M059J (cell line): ENCODE results near the gene XYLT1. TPM values are rescaled to one million over a fixed set of nuclear protein-coding genes. Genes with fewer than 3 reads are reported as not detected.
A peak's percentile ranks its signal among the peaks of the same experiment; 100 is the strongest.
"Not testable (repeated sequence)": the region's sequence is repeated elsewhere in the genome, so short reads cannot be mapped to it uniquely, and the experiment has no call there.

Experiments used
- DNase-seq: peaks from one replicate; pipeline ENCODE4 v3.0.0-alpha.2; 2012; ENCODE audit warnings: low read depth
- total RNA-seq: library from RNA; depleted of rRNA; stranded (reverse); fragments of >200 nt; shearing (Covaris generic); gene quantifications from 2 replicates; pipeline ENCODE4 v1.2.3, GENCODE V29; 2014; rRNA removed

Gene XYLT1, protein sequence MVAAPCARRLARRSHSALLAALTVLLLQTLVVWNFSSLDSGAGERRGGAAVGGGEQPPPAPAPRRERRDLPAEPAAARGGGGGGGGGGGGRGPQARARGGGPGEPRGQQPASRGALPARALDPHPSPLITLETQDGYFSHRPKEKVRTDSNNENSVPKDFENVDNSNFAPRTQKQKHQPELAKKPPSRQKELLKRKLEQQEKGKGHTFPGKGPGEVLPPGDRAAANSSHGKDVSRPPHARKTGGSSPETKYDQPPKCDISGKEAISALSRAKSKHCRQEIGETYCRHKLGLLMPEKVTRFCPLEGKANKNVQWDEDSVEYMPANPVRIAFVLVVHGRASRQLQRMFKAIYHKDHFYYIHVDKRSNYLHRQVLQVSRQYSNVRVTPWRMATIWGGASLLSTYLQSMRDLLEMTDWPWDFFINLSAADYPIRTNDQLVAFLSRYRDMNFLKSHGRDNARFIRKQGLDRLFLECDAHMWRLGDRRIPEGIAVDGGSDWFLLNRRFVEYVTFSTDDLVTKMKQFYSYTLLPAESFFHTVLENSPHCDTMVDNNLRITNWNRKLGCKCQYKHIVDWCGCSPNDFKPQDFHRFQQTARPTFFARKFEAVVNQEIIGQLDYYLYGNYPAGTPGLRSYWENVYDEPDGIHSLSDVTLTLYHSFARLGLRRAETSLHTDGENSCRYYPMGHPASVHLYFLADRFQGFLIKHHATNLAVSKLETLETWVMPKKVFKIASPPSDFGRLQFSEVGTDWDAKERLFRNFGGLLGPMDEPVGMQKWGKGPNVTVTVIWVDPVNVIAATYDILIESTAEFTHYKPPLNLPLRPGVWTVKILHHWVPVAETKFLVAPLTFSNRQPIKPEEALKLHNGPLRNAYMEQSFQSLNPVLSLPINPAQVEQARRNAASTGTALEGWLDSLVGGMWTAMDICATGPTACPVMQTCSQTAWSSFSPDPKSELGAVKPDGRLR
- 6.3 and 10.3 TPM in 2 replicates for total RNA-seq

- peak; percentile 89 for DNase-seq
These were observed at the start of gene XYLT1 for GRCh38 chr16:17470908-17471718. TSS of gene XYLT1 (minus strand) at chr16:17470960. CDS start at chr16:17470796, 164 bp downstream.

- DNase-seq: no peak
These were observed 49.4 kb upstream of the XYLT1 start for GRCh38 chr16:17520111-17520510.

DNA sequence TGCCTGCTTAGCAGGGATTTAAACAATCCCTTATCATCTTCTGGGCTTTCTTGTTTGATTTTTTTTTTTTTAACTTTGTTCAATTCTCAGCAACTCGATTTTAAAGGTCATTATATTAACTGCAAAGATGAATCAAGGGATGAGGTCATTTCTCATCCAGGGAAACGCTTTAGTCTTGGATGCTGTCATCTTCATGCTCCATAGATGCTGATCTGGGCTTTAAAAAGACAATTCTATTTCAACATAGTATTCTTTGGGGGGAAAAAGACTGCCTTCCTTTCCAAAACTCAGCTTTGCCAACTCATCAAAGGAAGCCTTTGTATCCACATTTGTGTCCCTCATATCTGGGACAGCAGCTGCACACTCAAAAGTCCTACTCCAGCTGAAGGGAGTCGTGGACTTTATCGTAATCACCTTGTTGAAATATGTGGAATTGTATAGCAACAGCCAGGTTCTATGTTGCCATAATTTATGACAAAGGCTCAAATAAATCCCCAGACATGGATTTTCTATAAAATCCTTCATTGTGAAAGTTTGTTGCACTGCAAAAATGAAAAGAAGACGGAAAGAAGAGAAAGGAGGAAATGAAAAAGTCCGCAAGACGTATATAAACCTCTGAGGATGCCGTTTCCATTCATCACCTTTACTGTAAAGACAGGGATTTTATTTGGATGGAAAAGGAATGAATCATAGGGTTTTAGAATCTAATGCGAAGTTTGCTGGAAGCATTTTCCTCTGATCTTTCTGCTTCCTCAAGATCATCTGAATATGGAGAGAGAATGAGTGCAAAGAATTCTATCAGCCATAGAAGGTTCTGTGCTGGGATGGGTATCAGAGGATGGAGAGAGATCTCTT is 48.6 kb upstream of the XYLT1 start:
- peak; percentile 78 for DNase-seq

DNA sequence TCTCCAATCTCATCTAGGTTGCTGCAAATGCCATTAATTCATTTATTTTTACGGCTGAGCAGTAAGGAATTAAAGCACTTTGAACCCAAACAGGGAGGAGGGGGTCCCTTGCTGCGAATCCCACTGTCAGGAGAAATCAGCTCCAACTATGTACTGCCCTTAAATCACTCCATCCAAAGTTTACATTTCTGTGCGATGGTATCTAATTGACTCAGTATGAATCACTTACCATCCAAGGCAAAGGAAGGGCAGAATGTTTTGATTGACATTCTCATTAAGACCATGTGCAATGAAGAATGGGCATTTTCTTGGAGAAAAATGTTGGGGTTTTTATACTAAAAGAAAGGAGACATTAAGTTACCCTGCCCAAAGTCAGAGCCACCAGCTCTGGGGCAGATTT is 47.7 kb upstream of the XYLT1 start:
- peak; percentile 87 for DNase-seq

DNA sequence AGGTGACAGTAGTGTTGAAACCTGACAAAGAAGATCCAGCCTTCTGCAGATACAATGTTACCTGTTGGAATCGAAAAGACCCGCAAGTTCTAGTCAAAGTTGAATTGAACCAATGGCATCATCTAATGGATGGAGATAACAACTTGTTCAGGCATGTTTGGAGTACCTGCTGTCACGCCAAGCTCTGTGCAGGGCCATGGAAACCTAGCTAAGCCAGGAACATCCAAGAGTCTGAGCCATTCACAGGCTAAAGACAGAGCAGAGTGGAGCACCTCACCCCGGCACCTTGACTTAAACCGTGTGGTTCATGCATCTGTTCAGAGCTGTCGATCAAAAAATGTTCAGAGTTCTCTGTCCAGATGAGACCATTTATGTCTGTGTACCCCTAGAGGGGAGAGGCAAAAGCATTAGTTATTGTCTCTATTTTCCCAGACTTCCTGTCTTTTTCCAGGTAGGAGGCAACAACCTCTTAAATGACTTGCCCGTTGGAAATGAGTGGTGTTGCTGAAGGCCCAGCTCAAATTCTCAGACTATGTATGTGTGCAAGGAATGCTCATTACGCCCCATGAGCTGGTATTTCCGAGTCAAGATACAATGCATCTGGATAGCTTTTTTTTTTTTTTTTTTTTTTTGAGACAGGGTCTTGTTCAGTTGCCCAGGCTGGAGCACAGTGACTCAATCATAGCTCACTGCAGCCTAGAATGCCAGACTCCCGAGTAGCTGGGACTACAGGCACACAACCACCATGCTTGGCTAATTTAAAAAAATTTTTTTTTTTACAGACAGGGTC is 44.9 kb upstream of the XYLT1 start:
- peak; percentile 91 for DNase-seq

DNA sequence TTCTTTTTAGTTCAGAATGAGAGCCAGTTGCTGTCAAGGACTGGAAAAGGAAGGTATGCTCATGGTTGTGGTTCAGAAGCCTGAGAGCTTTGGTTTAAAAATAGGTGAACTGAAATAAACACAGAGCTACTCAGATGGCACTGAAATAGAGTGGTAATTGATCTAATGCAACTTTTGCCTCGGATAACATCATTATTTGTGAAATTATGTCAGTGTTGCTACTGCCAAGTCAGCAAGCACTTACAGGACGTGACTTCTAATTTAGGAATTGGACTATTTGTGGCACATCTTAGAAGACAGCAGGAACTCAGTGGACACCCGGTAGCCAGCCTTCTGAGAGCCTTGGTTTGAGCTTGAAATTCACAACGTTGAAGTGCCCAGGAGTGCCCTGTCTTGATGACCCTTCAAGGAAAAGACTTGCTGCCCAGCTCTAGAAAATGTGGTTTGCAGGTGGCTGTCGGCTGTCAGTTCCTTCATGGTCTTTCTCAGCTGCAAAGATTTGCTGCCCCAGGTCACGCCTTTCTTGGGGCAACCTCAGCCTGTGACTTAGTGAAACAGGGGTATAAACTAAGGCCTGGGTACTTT is 42.0 kb upstream of the XYLT1 start:
- peak; percentile 49 for DNase-seq

- DNase-seq: no peak
These were observed 40.6 kb upstream of the XYLT1 start for GRCh38 chr16:17511340-17511739.

- no peak for DNase-seq
These were observed 39.8 kb upstream of the XYLT1 start for GRCh38 chr16:17510567-17510966.

DNA sequence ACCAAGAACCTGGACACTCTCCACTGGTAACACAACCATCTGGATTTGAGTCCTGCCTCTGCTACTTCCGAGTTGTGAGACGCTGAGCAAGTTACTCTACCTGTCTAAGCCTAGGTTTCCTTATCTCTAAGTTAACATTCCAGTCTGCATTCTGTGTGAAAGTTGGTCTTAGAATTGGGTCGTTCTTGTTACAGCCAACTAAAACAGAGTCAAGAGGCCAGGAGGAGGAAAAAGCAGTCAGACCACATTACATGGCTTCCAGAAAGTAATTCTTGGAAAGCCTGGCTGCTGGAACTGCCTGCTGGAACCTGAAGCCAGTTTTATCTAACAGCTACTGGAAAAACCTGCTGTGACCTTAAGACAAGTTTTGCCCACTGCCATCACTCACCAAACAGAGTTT is 38.4 kb upstream of the XYLT1 start:
- DNase-seq: no peak

DNA sequence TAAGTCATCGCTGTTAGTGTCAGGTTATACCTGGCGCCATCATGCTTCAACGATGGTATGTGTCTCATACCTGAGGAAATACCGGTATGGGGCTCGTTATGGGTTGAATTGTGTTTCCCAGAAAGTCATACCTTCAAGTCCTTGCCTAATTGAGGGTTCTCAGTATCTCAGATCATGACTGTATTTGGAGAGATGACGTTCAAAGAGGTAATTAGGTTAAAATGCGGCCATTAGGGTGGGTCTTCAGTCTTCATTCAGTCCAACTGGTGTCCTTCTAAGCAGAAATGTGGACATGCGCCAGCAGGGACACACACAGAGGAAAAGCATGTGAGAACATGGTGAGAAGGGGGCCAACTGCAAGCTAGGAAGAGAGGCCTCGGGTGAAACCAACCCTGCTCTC is 37.5 kb upstream of the XYLT1 start:
- no peak for DNase-seq

DNA sequence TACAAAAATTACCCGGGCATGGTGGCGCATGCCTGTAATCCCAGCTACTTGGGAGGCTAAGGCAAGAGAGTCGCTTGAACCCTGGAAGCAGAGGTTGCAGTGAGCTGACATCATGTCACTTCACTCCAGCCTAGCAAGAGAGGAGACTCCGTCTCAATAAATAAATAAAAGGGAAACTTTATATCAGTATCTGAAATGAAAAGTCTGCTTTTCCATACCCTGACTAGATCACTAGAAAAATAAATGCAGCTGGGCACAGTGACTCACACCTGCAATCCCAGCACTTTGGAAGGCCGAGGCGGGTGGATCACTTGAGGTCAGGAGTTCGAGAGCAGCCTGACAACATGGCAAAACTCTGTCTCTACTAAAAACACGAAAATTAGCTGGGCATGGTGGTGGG is 36.8 kb upstream of the XYLT1 start:
- DNase-seq: peak; percentile 33

DNA sequence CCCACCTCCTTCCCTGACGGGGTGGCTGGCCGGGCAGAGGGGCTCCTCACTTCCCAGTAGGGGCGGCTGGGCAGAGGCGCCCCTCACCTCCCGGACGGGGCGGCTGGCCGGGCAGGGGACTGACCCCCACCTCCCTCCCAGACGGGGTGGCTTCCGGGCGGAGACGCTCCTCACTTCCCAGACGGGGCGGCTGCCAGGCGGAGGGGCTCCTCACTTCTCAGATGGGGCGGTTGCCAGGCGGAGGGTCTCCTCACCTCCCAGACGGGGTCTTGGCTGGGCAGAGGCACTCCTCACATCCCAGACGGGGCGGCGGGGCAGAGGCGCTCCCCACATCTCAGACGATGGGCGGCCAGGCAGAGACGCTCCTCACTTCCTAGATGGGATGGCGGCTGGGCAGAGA is 35.1 kb upstream of the XYLT1 start:
- not testable (repeated sequence) for DNase-seq

DNA sequence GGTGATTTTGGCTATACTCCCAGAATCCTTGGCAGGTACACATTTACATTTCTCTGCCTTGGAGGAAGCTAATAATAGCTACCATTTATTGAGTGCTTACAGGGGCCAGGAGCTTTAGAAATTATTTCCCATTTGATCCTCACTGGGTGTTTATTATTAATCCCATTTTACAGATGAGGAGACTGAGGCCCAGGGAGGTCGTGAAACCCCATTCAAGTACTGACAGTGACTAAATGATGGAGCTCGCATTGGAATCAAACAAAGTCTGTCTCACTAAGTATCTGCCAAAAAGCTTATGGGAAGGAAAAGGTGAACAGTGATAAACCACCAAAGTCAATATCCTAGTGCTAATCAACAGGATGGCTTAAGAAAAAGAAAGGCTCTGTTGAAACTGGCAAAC is 33.3 kb upstream of the XYLT1 start:
- no peak for DNase-seq

- no peak for DNase-seq
These were observed 32.6 kb upstream of the XYLT1 start for GRCh38 chr16:17503331-17503730.

DNA sequence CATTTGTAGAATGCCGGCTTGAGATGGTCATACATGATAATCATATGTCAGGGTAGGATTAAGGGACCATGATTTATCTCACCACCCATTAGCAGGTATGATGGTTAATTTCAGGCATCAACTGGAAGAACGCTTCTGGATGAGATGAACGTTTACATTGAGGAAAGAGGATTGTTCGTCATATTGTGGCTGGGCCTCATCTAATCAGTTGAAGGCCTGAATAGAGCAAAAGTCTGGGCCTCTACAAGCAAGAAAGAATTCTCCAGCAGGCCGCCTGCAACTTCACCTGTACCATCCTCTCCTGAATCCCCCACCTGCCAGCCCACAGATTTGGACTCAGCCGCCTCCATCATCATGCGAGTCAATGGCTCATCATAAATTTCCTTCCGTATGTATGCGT is 30.6 kb upstream of the XYLT1 start:
- DNase-seq: no peak

DNA sequence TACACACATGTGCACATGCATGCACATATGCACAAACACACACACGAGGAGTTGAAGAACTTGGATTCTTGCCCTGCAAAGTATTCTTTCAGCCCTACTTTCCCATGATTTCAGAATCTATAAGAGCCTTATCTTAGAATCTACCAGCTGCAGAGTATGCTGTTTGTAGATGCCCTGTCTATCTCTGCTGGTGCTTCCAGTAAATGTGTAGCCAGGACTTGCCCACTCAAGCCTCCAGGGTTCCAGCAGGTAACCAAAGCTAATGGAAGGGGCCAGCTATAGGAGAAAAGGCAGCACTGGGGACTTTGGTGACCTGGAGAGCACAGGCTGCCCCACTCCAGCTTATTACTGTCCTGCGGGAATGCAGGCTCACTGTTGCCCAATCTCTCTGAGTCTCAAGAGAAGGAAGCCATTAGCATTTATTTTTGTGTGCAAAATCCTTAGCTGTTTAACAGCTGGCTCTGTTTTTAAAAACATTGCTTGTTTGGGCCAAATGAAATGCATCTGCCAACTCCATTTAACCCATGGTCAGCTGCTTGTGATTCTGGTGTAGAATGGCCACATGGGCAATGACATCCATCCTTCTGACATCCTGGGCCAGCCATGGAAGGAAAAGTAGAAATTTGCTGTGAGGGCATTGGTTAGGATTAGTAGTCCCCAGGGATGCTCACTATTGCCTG is 28.6 kb upstream of the XYLT1 start:
- no peak for DNase-seq

GRCh38 chr16:17497648-17498047 is 26.9 kb upstream of the XYLT1 start:
- DNase-seq: peak; percentile 70

- no peak for DNase-seq
These were observed 26.1 kb upstream of the XYLT1 start for GRCh38 chr16:17496891-17497290.

- DNase-seq: no peak
These were observed 22.3 kb upstream of the XYLT1 start for GRCh38 chr16:17493012-17493411.
